DOHH2 (cell line): ENCODE data around the gene TRERF1.

Experiments
- H3F3A ChIP-seq: fragments of 200-600 bp; sonication (generic), shearing (Covaris generic); 2 replicates; pipeline ENCODE4 v1.6.0; 2016; ENCODE audit warnings: antibody characterized with exemption, mild to moderate bottlenecking; ENCODE audit not compliant: control insufficient read depth, insufficient read depth
- H3K27ac ChIP-seq: fragments of 200-600 bp; sonication (generic); 2 replicates; pipeline ENCODE4 v1.5.1; 2014; ENCODE audit warnings: low read depth, mild to moderate bottlenecking, low read length, moderate library complexity
- H3K27me3 ChIP-seq: fragments of 200-600 bp; sonication (generic); 2 replicates; pipeline ENCODE4 v1.6.1; 2014; ENCODE audit warnings: mild to moderate bottlenecking, low read length, mixed read lengths; ENCODE audit not compliant: control insufficient read depth
- H3K36me3 ChIP-seq: fragments of 200-600 bp; sonication (generic); 2 replicates; pipeline ENCODE4 v1.6.1; 2014; ENCODE audit warnings: mild to moderate bottlenecking, low read length, moderate library complexity, mixed read lengths; ENCODE audit not compliant: control insufficient read depth
- H3K4me1 ChIP-seq: fragments of 200-600 bp; sonication (generic); 2 replicates; pipeline ENCODE4 v1.6.1; 2014; ENCODE audit warnings: mild to moderate bottlenecking, low read length, mixed read lengths; ENCODE audit not compliant: control insufficient read depth
- H3K4me2 ChIP-seq: fragments of 200-600 bp; sonication (generic); 2 replicates; pipeline ENCODE4 v1.6.0; 2014; ENCODE audit warnings: mild to moderate bottlenecking, low read length, moderate library complexity
- H3K4me3 ChIP-seq: fragments of 200-600 bp; sonication (generic); 2 replicates; pipeline ENCODE4 v1.5.1; 2014; ENCODE audit warnings: mild to moderate bottlenecking, low read length, mixed read lengths
- H3K79me2 ChIP-seq: fragments of 200-600 bp; sonication (generic); 2 replicates; pipeline ENCODE4 v1.6.1; 2014; ENCODE audit warnings: mild to moderate bottlenecking, low read length, mixed read lengths; ENCODE audit not compliant: control insufficient read depth
- H3K9me2 ChIP-seq: fragments of 200-600 bp; sonication (generic); replicated peaks from 2 replicates; pipeline ENCODE4 v1.6.1; 2014; ENCODE audit warnings: mild to moderate bottlenecking, low read length, mixed read lengths; ENCODE audit not compliant: control insufficient read depth
- H3K9me3 ChIP-seq: fragments of 200-600 bp; sonication (generic); 2 replicates; pipeline ENCODE4 v1.6.1; 2014; ENCODE audit warnings: antibody characterized with exemption, low read length, mixed read lengths; ENCODE audit not compliant: control insufficient read depth, insufficient read depth
- H4K20me1 ChIP-seq: fragments of 200-600 bp; sonication (generic); 2 replicates; pipeline ENCODE4 v1.6.0; 2014; ENCODE audit warnings: low read depth, mild to moderate bottlenecking, antibody characterized with exemption, low read length, moderate library complexity; ENCODE audit not compliant: control insufficient read depth, insufficient read depth
- EZH2phosphoT487 ChIP-seq: fragments of 200-600 bp; sonication (generic); IDR thresholded peaks from 2 replicates; pipeline ENCODE4 v1.6.1; 2017; ENCODE audit warnings: borderline replicate concordance, mild to moderate bottlenecking, antibody characterized with exemption, low read length, moderate library complexity, mixed read lengths
- TF ChIP-seq, protein P1 (sequence below): fragments of 200-600 bp; sonication (generic); IDR thresholded peaks from one replicate; pipeline ENCODE4 v1.5.1; 2014; ENCODE audit warnings: antibody characterized with exemption, mild to moderate bottlenecking, low read depth, low read length; ENCODE audit not compliant: poor library complexity, severe bottlenecking

TRERF1 gene

DNA sequence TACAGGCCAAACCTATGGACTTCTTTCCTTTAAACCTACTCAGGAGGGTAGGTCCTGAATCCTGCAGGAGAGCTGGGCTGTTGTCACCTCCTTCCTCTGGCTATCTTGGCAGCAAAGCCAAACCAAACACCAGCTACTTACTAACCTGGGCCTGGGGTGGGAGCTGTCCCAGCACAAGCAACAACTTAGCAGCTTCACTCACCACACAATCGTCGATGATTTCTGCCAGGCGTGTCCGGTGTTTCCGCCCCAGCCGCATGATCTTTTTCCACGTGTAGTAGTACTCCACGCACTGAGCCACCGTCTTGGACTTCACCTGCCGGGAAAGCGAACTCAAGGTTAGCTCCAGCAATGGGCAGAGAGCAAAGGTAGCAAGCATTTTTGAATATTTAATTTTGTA is 208.7 kb downstream of the TRERF1 start:
- Histone ChIP-seq H4K20me1 (no peaks in the 10 kb centered on the region), H3K9me3 (no peaks in the 10 kb centered on the region), H3F3A (no peaks in the 10 kb centered on the region), H3K4me1 (no peaks in the 10 kb centered on the region), H3K4me3 (no peak overlapping the region), H3K27me3 (no peaks in the 10 kb centered on the region), H3K4me2 (no peak overlapping the region), H3K9me2 (no peaks in the 10 kb centered on the region), H3K36me3 (peaks cover 35% of the 10 kb centered on the region), H3K27ac (no peak overlapping the region), H3K79me2 (no peaks in the 10 kb centered on the region)
- TF ChIP-seq, protein P1, sequence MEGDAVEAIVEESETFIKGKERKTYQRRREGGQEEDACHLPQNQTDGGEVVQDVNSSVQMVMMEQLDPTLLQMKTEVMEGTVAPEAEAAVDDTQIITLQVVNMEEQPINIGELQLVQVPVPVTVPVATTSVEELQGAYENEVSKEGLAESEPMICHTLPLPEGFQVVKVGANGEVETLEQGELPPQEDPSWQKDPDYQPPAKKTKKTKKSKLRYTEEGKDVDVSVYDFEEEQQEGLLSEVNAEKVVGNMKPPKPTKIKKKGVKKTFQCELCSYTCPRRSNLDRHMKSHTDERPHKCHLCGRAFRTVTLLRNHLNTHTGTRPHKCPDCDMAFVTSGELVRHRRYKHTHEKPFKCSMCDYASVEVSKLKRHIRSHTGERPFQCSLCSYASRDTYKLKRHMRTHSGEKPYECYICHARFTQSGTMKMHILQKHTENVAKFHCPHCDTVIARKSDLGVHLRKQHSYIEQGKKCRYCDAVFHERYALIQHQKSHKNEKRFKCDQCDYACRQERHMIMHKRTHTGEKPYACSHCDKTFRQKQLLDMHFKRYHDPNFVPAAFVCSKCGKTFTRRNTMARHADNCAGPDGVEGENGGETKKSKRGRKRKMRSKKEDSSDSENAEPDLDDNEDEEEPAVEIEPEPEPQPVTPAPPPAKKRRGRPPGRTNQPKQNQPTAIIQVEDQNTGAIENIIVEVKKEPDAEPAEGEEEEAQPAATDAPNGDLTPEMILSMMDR = no peak
- no peak for TF ChIP-seq EZH2phosphoT487

DNA sequence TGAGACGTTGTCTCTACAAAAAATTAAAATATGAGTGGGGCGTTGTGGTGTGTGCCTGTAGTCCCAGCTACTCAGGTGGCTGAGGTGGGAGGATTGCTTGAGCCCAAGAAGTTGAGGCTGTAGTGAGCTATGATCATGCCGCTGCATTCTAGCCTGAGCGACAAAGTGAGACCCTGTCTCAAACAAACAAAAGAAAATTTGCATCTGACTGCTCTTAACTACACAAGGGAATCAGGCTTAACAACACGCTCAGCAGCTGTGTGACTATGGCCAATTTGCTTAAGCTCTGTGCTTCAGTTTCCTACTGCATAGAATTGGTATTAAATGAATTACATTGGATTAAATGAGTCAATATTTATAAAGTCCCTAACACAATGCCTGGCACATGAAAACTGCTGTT is 209.8 kb downstream of the TRERF1 start:
- Histone ChIP-seq H3K27ac (no peak overlapping the region), H3K4me1 (no peaks in the 10 kb centered on the region), H3K27me3 (no peaks in the 10 kb centered on the region), H3K9me3 (no peaks in the 10 kb centered on the region), H3K9me2 (no peaks in the 10 kb centered on the region), H4K20me1 (no peaks in the 10 kb centered on the region), H3K79me2 (no peaks in the 10 kb centered on the region), H3K4me3 (no peak overlapping the region), H3K36me3 (peaks cover 37% of the 10 kb centered on the region), H3F3A (no peaks in the 10 kb centered on the region), H3K4me2 (no peak overlapping the region)
- TF ChIP-seq, protein P1 = no peak
- TF ChIP-seq EZH2phosphoT487 = no peak

DNA sequence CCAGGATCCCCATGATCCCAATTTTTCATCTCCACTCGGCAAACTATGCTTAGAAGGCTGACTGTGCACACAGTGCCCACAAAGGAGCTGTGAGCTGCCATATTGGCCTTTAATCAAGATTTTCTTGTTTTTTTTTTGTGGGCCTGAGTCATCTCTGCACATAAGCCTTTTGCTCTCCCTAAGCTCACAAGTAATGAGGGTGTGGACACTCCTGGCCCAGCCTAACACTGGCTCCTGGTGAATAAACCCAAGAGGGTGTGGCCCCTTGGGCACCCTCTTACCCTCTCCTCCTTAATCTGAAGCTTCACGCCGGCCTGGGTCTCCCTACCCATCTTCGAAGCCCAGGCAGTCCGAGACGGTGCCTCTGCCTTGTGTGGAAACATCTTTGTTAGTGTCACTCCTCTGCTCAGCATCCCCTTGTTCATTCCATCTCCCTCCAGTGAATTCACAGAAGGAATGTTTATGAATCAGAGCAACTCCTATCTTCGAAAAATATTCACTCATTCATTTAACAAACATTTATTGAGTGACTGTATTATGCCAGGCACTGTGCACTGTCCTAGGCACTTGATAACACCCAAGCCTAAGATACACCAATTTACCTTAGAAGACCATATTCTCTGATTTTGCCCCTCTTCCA is 211.9 kb downstream of the TRERF1 start:
- Histone ChIP-seq H3K36me3 (peaks cover 44% of the 10 kb centered on the region), H3K79me2 (no peaks in the 10 kb centered on the region), H3K4me1 (no peaks in the 10 kb centered on the region), H3K4me3 (no peak overlapping the region), H4K20me1 (no peaks in the 10 kb centered on the region), H3K4me2 (no peak overlapping the region), H3K9me2 (no peaks in the 10 kb centered on the region), H3F3A (no peaks in the 10 kb centered on the region), H3K9me3 (no peaks in the 10 kb centered on the region), H3K27me3 (no peaks in the 10 kb centered on the region), H3K27ac (no peak overlapping the region)
- TF ChIP-seq, protein P1 = no peak
- no peak for TF ChIP-seq EZH2phosphoT487
